C1 segment of cervical spinal cord (tissue), 14 donors: ENCODE measurements around the gene IKZF3.
"Not testable (repeated sequence)": the region's sequence is repeated elsewhere in the genome, so short reads cannot be mapped to it uniquely, and the experiment has no call there.

Experiments used
- DNase-seq, 14 donors: peaks; one replicate each; lab custom pipeline; 2025; lab: John Stamatoyannopoulos, UW

Gene IKZF3

GRCh38 chr17:39781031-39781860 is 82.9 kb downstream of the IKZF3 start:
- DNase-seq: no peak

- DNase-seq: no peak
Measured at GRCh38 chr17:39777534-39778365, 86.4 kb downstream of the IKZF3 start.

GRCh38 chr17:39776252-39776651 is 87.9 kb downstream of the IKZF3 start:
- DNase-seq: no peak

- DNase-seq: no peak
Measured at GRCh38 chr17:39775031-39775430, 89.1 kb downstream of the IKZF3 start.

GRCh38 chr17:39774047-39774446 is 90.1 kb downstream of the IKZF3 start:
- no peak for DNase-seq

GRCh38 chr17:39772987-39773934 is 90.9 kb downstream of the IKZF3 start:
- DNase-seq: no peak

GRCh38 chr17:39772415-39772814 is 91.7 kb downstream of the IKZF3 start:
- no peak for DNase-seq

GRCh38 chr17:39769974-39770587 is 94.0 kb downstream of the IKZF3 start:
- DNase-seq: no peak

GRCh38 chr17:39767147-39767546 is 97.0 kb downstream of the IKZF3 start:
- DNase-seq: no peak

- no peak for DNase-seq
Measured at GRCh38 chr17:39765766-39766165, 98.3 kb downstream of the IKZF3 start.

- no peak for DNase-seq
Measured at GRCh38 chr17:39765175-39765574, 98.9 kb downstream of the IKZF3 start.

- not testable (repeated sequence) for DNase-seq
Measured at GRCh38 chr17:39764171-39764570, 99.9 kb downstream of the IKZF3 start.

GRCh38 chr17:39763051-39763820 is 100.9 kb downstream of the IKZF3 start:
- no peak for DNase-seq

GRCh38 chr17:39761861-39762496 is 102.1 kb downstream of the IKZF3 start:
- no peak for DNase-seq

GRCh38 chr17:39759204-39759603 is 104.9 kb downstream of the IKZF3 start:
- DNase-seq: no peak

- DNase-seq: no peak
Measured at GRCh38 chr17:39757931-39758873, 105.9 kb downstream of the IKZF3 start.

- DNase-seq: no peak
Measured at GRCh38 chr17:39757176-39757662, 106.9 kb downstream of the IKZF3 start.

- no peak for DNase-seq
Measured at GRCh38 chr17:39756380-39757079, 107.6 kb downstream of the IKZF3 start.
